Activated naive CD8-positive, alpha-beta T cell treated with anti-CD3 and anti-CD28 coated beads for 36 hours (primary cell): ENCODE results near the gene TMEM145. TPM values are rescaled to one million over a fixed set of nuclear protein-coding genes. Genes with fewer than 3 reads are reported as not detected.

Source experiments
- DNase-seq: peaks from one replicate; pipeline ENCODE4 v3.0.0; 2021
- H3K27ac Mint-ChIP-seq: one replicate; pipeline ENCODE4 v1.8.0; 2022; ENCODE audit warnings: mild to moderate bottlenecking, moderate library complexity, mixed read lengths
- H3K27me3 Mint-ChIP-seq: one replicate; pipeline ENCODE4 v1.8.0; 2022; ENCODE audit warnings: mild to moderate bottlenecking, mixed read lengths
- H3K36me3 Mint-ChIP-seq: one replicate; pipeline ENCODE4 v1.8.0; 2021; ENCODE audit warnings: mild to moderate bottlenecking, mixed read lengths
- H3K4me1 Mint-ChIP-seq: one replicate; pipeline ENCODE4 v1.8.0; 2021; ENCODE audit warnings: mixed read lengths
- H3K4me3 Mint-ChIP-seq: one replicate; pipeline ENCODE4 v1.8.0; 2022; ENCODE audit warnings: mild to moderate bottlenecking, moderate library complexity, mixed read lengths
- H3K9me3 Mint-ChIP-seq: one replicate; pipeline ENCODE4 v1.8.0; 2022; ENCODE audit warnings: mixed read lengths
- total RNA-seq, 2 experiments: library from RNA; stranded (reverse); gene quantifications; one replicate each; pipeline ENCODE4 v1.2.3, GENCODE V29; 2021

The TMEM145 gene
- total RNA-seq, 2 experiments from 2014 or later = 1.1 to 3.2 TPM

- Mint-ChIP-seq H3K27ac (no peak overlapping the region), H3K4me3 (no peak overlapping the region), H3K4me1 (peaks cover 4% of the 10 kb centered on the region), H3K27me3 (no peaks in the 10 kb centered on the region), H3K36me3 (peaks cover 9% of the 10 kb centered on the region), H3K9me3 (no peaks in the 10 kb centered on the region)
- DNase-seq = no peak
Observed at GRCh38 chr19:42291435-42291810, 21.7 kb upstream of the TMEM145 start.

- no peaks in the 10 kb centered on the region for H3K27me3 Mint-ChIP-seq
- H3K36me3 Mint-ChIP-seq = peaks cover 12% of the 10 kb centered on the region
- no peak overlapping the region for H3K4me3 Mint-ChIP-seq
- H3K27ac Mint-ChIP-seq = peak overlapping the region; percentile 36
- no peaks in the 10 kb centered on the region for H3K9me3 Mint-ChIP-seq
- no peak for DNase-seq
- H3K4me1 Mint-ChIP-seq = peaks cover 4% of the 10 kb centered on the region
Observed at GRCh38 chr19:42292042-42292960, 20.8 kb upstream of the TMEM145 start.

- H3K4me1 Mint-ChIP-seq = peaks cover 4% of the 10 kb centered on the region
- H3K4me3 Mint-ChIP-seq = no peak overlapping the region
- no peaks in the 10 kb centered on the region for H3K27me3 Mint-ChIP-seq
- H3K9me3 Mint-ChIP-seq = no peaks in the 10 kb centered on the region
- peaks cover 12% of the 10 kb centered on the region for H3K36me3 Mint-ChIP-seq
- no peak overlapping the region for H3K27ac Mint-ChIP-seq
- no peak for DNase-seq
Observed at GRCh38 chr19:42292963-42293362, 20.1 kb upstream of the TMEM145 start.

- no peak overlapping the region for H3K27ac Mint-ChIP-seq
- DNase-seq = no peak
- H3K4me3 Mint-ChIP-seq = no peak overlapping the region
- H3K4me1 Mint-ChIP-seq = peaks cover 4% of the 10 kb centered on the region
- no peaks in the 10 kb centered on the region for H3K27me3 Mint-ChIP-seq
- no peaks in the 10 kb centered on the region for H3K9me3 Mint-ChIP-seq
- peaks cover 12% of the 10 kb centered on the region for H3K36me3 Mint-ChIP-seq
Observed at GRCh38 chr19:42293540-42293939, 19.6 kb upstream of the TMEM145 start.

GRCh38 chr19:42293948-42294347 is 19.2 kb upstream of the TMEM145 start:
- Mint-ChIP-seq H3K27ac (no peak overlapping the region), H3K4me1 (peaks cover 4% of the 10 kb centered on the region), H3K36me3 (peaks cover 12% of the 10 kb centered on the region), H3K9me3 (no peaks in the 10 kb centered on the region), H3K4me3 (no peak overlapping the region), H3K27me3 (no peaks in the 10 kb centered on the region)
- no peak for DNase-seq

- DNase-seq = no peak
- no peak overlapping the region for H3K27ac Mint-ChIP-seq
- H3K9me3 Mint-ChIP-seq = no peaks in the 10 kb centered on the region
- no peaks in the 10 kb centered on the region for H3K27me3 Mint-ChIP-seq
- H3K4me1 Mint-ChIP-seq = peaks cover 4% of the 10 kb centered on the region
- H3K4me3 Mint-ChIP-seq = no peak overlapping the region
- peaks cover 12% of the 10 kb centered on the region for H3K36me3 Mint-ChIP-seq
Observed at GRCh38 chr19:42294471-42295137, 18.5 kb upstream of the TMEM145 start.

- DNase-seq = no peak
- Mint-ChIP-seq H3K27ac (no peak overlapping the region), H3K4me3 (no peak overlapping the region), H3K36me3 (peaks cover 12% of the 10 kb centered on the region), H3K27me3 (no peaks in the 10 kb centered on the region), H3K9me3 (no peaks in the 10 kb centered on the region), H3K4me1 (peaks cover 4% of the 10 kb centered on the region)
Observed at GRCh38 chr19:42295342-42295741, 17.8 kb upstream of the TMEM145 start.

GRCh38 chr19:42295831-42296525 is 17.1 kb upstream of the TMEM145 start:
- peak overlapping the region; percentile 48 for H3K27ac Mint-ChIP-seq
- H3K4me1 Mint-ChIP-seq = peaks cover 4% of the 10 kb centered on the region
- peak; percentile 86 for DNase-seq
- no peaks in the 10 kb centered on the region for H3K27me3 Mint-ChIP-seq
- no peak overlapping the region for H3K4me3 Mint-ChIP-seq
- H3K9me3 Mint-ChIP-seq = no peaks in the 10 kb centered on the region
- peaks cover 13% of the 10 kb centered on the region for H3K36me3 Mint-ChIP-seq

- Mint-ChIP-seq H3K27me3 (no peaks in the 10 kb centered on the region), H3K4me1 (peaks cover 10% of the 10 kb centered on the region), H3K4me3 (no peak overlapping the region), H3K36me3 (peaks cover 9% of the 10 kb centered on the region), H3K9me3 (no peaks in the 10 kb centered on the region), H3K27ac (no peak overlapping the region)
- no peak for DNase-seq
Observed at GRCh38 chr19:42297039-42297438, 16.1 kb upstream of the TMEM145 start.

GRCh38 chr19:42301646-42302203 is 11.4 kb upstream of the TMEM145 start, which contains the start of gene PRR19:
Gene PRR19 (plus strand): TSS chr19:42302132. CDS start chr19:42309585, 7,453 bp downstream.
- Mint-ChIP-seq H3K27me3 (no peaks in the 10 kb centered on the region), H3K4me3 (peak within 1 kb of the TSS; percentile 84), H3K27ac (peak within 1 kb of the TSS; percentile 90), H3K4me1 (peaks cover 16% of the 10 kb centered on the region), H3K36me3 (peaks cover 5% of the 10 kb centered on the region), H3K9me3 (no peaks in the 10 kb centered on the region)
- no peak for DNase-seq

- Mint-ChIP-seq H3K36me3 (peaks cover 3% of the 10 kb centered on the region), H3K4me1 (peaks cover 16% of the 10 kb centered on the region), H3K4me3 (peak overlapping the region; percentile 84), H3K9me3 (no peaks in the 10 kb centered on the region), H3K27me3 (no peaks in the 10 kb centered on the region), H3K27ac (peak overlapping the region; percentile 90)
- no peak for DNase-seq
Observed at GRCh38 chr19:42303101-42303464, 10.0 kb upstream of the TMEM145 start.

GRCh38 chr19:42303876-42304275 is 9.2 kb upstream of the TMEM145 start:
- Mint-ChIP-seq H3K27ac (no peak overlapping the region), H3K9me3 (no peaks in the 10 kb centered on the region), H3K36me3 (peaks cover 3% of the 10 kb centered on the region), H3K4me1 (peaks cover 16% of the 10 kb centered on the region), H3K4me3 (no peak overlapping the region), H3K27me3 (no peaks in the 10 kb centered on the region)
- no peak for DNase-seq

- H3K4me1 Mint-ChIP-seq = peaks cover 12% of the 10 kb centered on the region
- H3K27me3 Mint-ChIP-seq = peaks cover 10% of the 10 kb centered on the region
- H3K4me3 Mint-ChIP-seq = no peak overlapping the region
Observed at GRCh38 chr19:42306646-42307045, 6.5 kb upstream of the TMEM145 start.

GRCh38 chr19:42309686-42310085 is 3.4 kb upstream of the TMEM145 start:
- Mint-ChIP-seq H3K27me3 (peaks cover 40% of the 10 kb centered on the region), H3K4me1 (peaks cover 10% of the 10 kb centered on the region), H3K27ac (no peak overlapping the region), H3K36me3 (no peaks in the 10 kb centered on the region), H3K9me3 (no peaks in the 10 kb centered on the region), H3K4me3 (no peak overlapping the region)
- DNase-seq = no peak

More at GRCh38 chr19:42306646-42307045, 6.5 kb upstream of the TMEM145 start:
- DNase-seq = no peak
- Mint-ChIP-seq H3K36me3 (no peaks in the 10 kb centered on the region), H3K9me3 (no peaks in the 10 kb centered on the region), H3K27ac (no peak overlapping the region)

GRCh38 chr19:42311657-42312056 is 1.5 kb upstream of the TMEM145 start:
- Mint-ChIP-seq H3K4me3 (no peak overlapping the region), H3K4me1 (peaks cover 12% of the 10 kb centered on the region), H3K27ac (no peak overlapping the region), H3K27me3 (peaks cover 46% of the 10 kb centered on the region), H3K36me3 (no peaks in the 10 kb centered on the region), H3K9me3 (no peaks in the 10 kb centered on the region)
- DNase-seq = no peak
